IMR-90 (cell line): ENCODE data around the gene ETV6.

Source experiments
- BHLHE40 ChIP-seq: fragments of 150-350 bp; IDR thresholded peaks from 2 replicates; pipeline ENCODE4 v1.6.1; 2016; ENCODE audit warnings: mild to moderate bottlenecking, low read depth, low read length
- CEBPB ChIP-seq: IDR thresholded peaks from 2 replicates; pipeline ENCODE4 v1.6.1; 2012; ENCODE audit warnings: low read depth, low read length, improper control_type of control experiment
- CTCF ChIP-seq: conservative IDR thresholded peaks from 2 replicates; pipeline ENCODE4 v1.5.1; 2012; ENCODE audit warnings: mild to moderate bottlenecking, low read depth, low read length, improper control_type of control experiment
- ELK1 ChIP-seq: fragments of 150-350 bp; IDR thresholded peaks from 2 replicates; pipeline ENCODE4 v1.6.1; 2016; ENCODE audit warnings: low read depth, mild to moderate bottlenecking, low read length, moderate library complexity, borderline replicate concordance
- FOS ChIP-seq: fragments of 150-350 bp; IDR thresholded peaks from 2 replicates; pipeline ENCODE4 v1.6.1; 2016; ENCODE audit warnings: low read depth, low read length
- MXI1 ChIP-seq: IDR thresholded peaks from 2 replicates; pipeline ENCODE4 v1.6.1; 2012; ENCODE audit warnings: low read depth, mild to moderate bottlenecking, low read length, moderate library complexity, borderline replicate concordance
- POLR2A ChIP-seq: IDR thresholded peaks from 2 replicates; pipeline ENCODE4 v1.6.1; 2012; ENCODE audit warnings: mild to moderate bottlenecking, low read depth, low read length
- RAD21 ChIP-seq: IDR thresholded peaks from 2 replicates; pipeline ENCODE4 v1.6.1; 2012; ENCODE audit warnings: low read length, improper control_type of control experiment
- RFX5 ChIP-seq: IDR thresholded peaks from 2 replicates; pipeline ENCODE4 v1.8.0; 2012; ENCODE audit warnings: low read depth, mild to moderate bottlenecking, low read length, moderate library complexity
- TF ChIP-seq, protein P1 (sequence below): fragments of 150-350 bp; IDR thresholded peaks from 2 replicates; pipeline ENCODE4 v1.6.1; 2017; ENCODE audit warnings: mild to moderate bottlenecking, antibody characterized with exemption, low read length, low read depth

- TF ChIP-seq CTCF, result no peak
- TF ChIP-seq POLR2A, result no peak
- TF ChIP-seq CEBPB, result no peak
- no peak for TF ChIP-seq MXI1
- TF ChIP-seq, protein P1, sequence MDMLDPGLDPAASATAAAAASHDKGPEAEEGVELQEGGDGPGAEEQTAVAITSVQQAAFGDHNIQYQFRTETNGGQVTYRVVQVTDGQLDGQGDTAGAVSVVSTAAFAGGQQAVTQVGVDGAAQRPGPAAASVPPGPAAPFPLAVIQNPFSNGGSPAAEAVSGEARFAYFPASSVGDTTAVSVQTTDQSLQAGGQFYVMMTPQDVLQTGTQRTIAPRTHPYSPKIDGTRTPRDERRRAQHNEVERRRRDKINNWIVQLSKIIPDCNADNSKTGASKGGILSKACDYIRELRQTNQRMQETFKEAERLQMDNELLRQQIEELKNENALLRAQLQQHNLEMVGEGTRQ, result no peak
- no peak for TF ChIP-seq ELK1
- TF ChIP-seq BHLHE40, result no peak
- no peak for TF ChIP-seq RFX5
- no peak for TF ChIP-seq FOS
- no peak for TF ChIP-seq RAD21
These were observed 4.9 kb downstream of the ETV6 start for GRCh38 chr12:11654338-11654737.
